Measurements from ENCODE around the gene KRT86.

KRT86 gene

DNA sequence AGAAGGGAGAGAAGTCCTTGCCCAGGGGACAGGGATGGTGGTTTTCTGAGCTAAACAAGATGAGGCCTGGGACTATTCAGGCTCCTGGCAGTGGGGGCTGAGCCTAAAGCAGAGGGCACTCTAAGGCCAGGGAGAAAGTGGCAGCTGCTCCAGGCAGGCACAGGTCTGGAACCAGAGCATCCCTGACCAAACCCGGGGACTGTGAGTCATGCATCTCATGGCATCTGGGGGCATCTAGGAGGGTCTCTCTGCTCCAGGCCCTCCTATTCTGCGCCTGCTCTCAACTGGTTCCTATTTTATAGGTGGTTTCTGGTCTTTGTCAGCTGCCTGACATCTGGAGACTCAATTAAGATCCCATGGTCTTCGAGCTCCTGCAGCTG is 29.8 kb upstream of the KRT86 start:
- Histone ChIP-seq H2AFZ (ENCODE audit: low read length) (no peak overlapping the region), H3K9me2 (ENCODE audit: low read depth, low read length) (no peaks in the 10 kb centered on the region), H3K27me3 (ENCODE audit: insufficient read depth, low read length) (no peaks in the 10 kb centered on the region), H4K20me1 (ENCODE audit: insufficient read depth, low read length) (no peaks in the 10 kb centered on the region), H3K4me3 (ENCODE audit: low read depth, low read length, poor library complexity, severe bottlenecking) (no peak overlapping the region), H3K79me2 (ENCODE audit: insufficient read depth, low read length) (no peaks in the 10 kb centered on the region), H3K27ac (ENCODE audit: low read depth, low read length, poor library complexity, severe bottlenecking) (no peak overlapping the region), H3K9me3 (ENCODE audit: low read length) (no peaks in the 10 kb centered on the region), H3K4me1 (ENCODE audit: insufficient read depth, low read length, severe bottlenecking) (no peaks in the 10 kb centered on the region), H3K4me2 (ENCODE audit: low read length) (no peak overlapping the region), H3K36me3 (ENCODE audit: insufficient read depth, low read length) (no peaks in the 10 kb centered on the region), H3K9ac (ENCODE audit: low read length) (no peak overlapping the region), H3F3A (ENCODE audit: insufficient read depth, low read length) (no peaks in the 10 kb centered on the region)
- no peak for TF ChIP-seq EZH2 (IDR thresholded peaks at IDR 0.05; ENCODE audit: borderline replicate concordance, low read length)
- TF ChIP-seq, protein P1, sequence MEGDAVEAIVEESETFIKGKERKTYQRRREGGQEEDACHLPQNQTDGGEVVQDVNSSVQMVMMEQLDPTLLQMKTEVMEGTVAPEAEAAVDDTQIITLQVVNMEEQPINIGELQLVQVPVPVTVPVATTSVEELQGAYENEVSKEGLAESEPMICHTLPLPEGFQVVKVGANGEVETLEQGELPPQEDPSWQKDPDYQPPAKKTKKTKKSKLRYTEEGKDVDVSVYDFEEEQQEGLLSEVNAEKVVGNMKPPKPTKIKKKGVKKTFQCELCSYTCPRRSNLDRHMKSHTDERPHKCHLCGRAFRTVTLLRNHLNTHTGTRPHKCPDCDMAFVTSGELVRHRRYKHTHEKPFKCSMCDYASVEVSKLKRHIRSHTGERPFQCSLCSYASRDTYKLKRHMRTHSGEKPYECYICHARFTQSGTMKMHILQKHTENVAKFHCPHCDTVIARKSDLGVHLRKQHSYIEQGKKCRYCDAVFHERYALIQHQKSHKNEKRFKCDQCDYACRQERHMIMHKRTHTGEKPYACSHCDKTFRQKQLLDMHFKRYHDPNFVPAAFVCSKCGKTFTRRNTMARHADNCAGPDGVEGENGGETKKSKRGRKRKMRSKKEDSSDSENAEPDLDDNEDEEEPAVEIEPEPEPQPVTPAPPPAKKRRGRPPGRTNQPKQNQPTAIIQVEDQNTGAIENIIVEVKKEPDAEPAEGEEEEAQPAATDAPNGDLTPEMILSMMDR (IDR thresholded peaks at IDR 0.05; ENCODE audit: low read length) = no peak

- Histone ChIP-seq H3K9me2 (ENCODE audit: low read depth, low read length) (no peaks in the 10 kb centered on the region), H4K20me1 (ENCODE audit: insufficient read depth, low read length) (no peaks in the 10 kb centered on the region), H3K4me2 (ENCODE audit: low read length) (no peak overlapping the region), H3K9me3 (ENCODE audit: low read length) (no peaks in the 10 kb centered on the region), H3K79me2 (ENCODE audit: insufficient read depth, low read length) (no peaks in the 10 kb centered on the region), H3K9ac (ENCODE audit: low read length) (no peak overlapping the region), H2AFZ (ENCODE audit: low read length) (no peak overlapping the region), H3F3A (ENCODE audit: insufficient read depth, low read length) (no peaks in the 10 kb centered on the region), H3K36me3 (ENCODE audit: insufficient read depth, low read length) (no peaks in the 10 kb centered on the region), H3K27ac (ENCODE audit: low read depth, low read length, poor library complexity, severe bottlenecking) (no peak overlapping the region), H3K4me1 (ENCODE audit: insufficient read depth, low read length, severe bottlenecking) (no peaks in the 10 kb centered on the region), H3K4me3 (ENCODE audit: low read depth, low read length, poor library complexity, severe bottlenecking) (no peak overlapping the region), H3K27me3 (ENCODE audit: insufficient read depth, low read length) (no peaks in the 10 kb centered on the region)
- TF ChIP-seq EZH2 (IDR thresholded peaks at IDR 0.05; ENCODE audit: borderline replicate concordance, low read length) = no peak
- TF ChIP-seq, protein P1 (IDR thresholded peaks at IDR 0.05; ENCODE audit: low read length) = no peak
These were observed 29.0 kb upstream of the KRT86 start for GRCh38 chr12:52245259-52245961.

DNA sequence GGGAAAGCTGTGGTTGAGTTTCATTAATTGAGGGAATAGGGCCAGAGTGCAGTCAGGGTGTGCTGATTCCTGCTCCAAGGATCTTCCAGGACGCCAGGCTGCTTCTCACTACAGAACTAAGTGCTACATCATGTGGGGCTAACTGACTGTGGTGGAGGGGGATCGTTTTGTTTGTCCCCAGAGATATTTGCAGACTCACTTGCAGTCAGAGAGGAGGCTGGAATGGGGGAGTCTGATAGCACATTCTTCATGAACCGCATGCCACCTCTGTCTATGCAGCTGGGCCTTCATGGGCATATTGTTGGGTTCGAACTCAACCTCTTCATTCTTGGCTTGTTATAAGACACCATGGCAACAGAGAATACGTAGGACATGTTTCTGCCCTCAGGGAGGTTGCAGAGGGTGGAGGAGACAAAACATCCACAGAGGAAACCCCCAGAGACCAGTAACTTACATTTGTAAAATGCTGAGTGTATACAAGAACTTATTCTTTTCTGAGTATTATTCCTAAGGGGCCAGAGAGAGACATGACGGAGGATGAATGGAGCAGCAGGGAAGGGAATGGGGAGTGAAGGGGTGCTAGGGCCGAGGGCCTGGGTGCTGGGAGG is 28.4 kb upstream of the KRT86 start:
- no peak overlapping the region for H3K9ac ChIP-seq (ENCODE audit: low read length)
- H2AFZ ChIP-seq (ENCODE audit: low read length) = no peak overlapping the region
- TF ChIP-seq EZH2 (IDR thresholded peaks at IDR 0.05; ENCODE audit: borderline replicate concordance, low read length) = no peak
- TF ChIP-seq, protein P1 (IDR thresholded peaks at IDR 0.05; ENCODE audit: low read length) = no peak
- no peaks in the 10 kb centered on the region for H3F3A ChIP-seq (ENCODE audit: insufficient read depth, low read length)
- no peak overlapping the region for H3K4me3 ChIP-seq (ENCODE audit: low read depth, low read length, poor library complexity, severe bottlenecking)
- no peaks in the 10 kb centered on the region for H4K20me1 ChIP-seq (ENCODE audit: insufficient read depth, low read length)
- no peaks in the 10 kb centered on the region for H3K9me3 ChIP-seq (ENCODE audit: low read length)
- no peaks in the 10 kb centered on the region for H3K9me2 ChIP-seq (ENCODE audit: low read depth, low read length)
- H3K36me3 ChIP-seq (ENCODE audit: insufficient read depth, low read length) = no peaks in the 10 kb centered on the region
- H3K4me2 ChIP-seq (ENCODE audit: low read length) = no peak overlapping the region
- no peaks in the 10 kb centered on the region for H3K4me1 ChIP-seq (ENCODE audit: insufficient read depth, low read length, severe bottlenecking)
- H3K27me3 ChIP-seq (ENCODE audit: insufficient read depth, low read length) = no peaks in the 10 kb centered on the region
- H3K27ac ChIP-seq (ENCODE audit: low read depth, low read length, poor library complexity, severe bottlenecking) = no peak overlapping the region
- no peaks in the 10 kb centered on the region for H3K79me2 ChIP-seq (ENCODE audit: insufficient read depth, low read length)

Data from OCI-LY1 (cell line).